ENCODE data around the gene WWOX.

The WWOX gene

DNA sequence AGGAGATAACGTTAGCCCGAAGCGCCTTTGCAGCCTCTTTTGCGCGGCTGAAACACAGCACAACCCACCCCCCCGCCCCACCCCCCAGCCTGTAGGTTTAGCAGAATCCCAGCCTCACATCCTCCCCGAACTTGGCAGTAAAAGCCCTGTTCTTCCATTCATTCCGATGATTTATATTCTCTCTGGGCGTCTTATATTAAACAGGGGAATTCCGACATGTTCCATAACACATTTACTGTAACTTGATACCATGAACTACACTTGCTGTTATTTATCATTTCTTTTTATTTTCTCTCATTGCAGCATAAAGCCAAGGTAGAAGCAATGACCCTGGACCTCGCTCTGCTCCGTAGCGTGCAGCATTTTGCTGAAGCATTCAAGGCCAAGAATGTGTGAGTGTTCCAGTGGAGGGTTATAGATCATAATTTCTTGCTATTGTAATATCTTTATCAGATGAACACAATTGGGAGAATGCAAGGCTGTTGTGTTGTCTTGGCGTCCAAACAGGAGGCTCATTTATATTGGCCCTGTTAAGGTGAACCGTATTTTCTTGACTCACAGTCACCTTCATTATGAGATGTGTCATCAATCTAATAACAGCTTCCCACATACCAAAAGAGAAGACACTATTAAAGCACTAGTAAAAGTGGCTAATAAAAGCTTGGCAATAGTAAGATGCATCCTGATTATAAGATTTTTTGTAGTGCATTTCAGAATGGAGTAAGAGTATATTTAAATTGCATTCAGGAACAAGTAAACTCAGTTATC is 287.3 kb downstream of the WWOX start:
- no peak for DNase-seq (ENCODE audit: low read depth in 1 of 2, low spot score in 1 of 2)

DNA sequence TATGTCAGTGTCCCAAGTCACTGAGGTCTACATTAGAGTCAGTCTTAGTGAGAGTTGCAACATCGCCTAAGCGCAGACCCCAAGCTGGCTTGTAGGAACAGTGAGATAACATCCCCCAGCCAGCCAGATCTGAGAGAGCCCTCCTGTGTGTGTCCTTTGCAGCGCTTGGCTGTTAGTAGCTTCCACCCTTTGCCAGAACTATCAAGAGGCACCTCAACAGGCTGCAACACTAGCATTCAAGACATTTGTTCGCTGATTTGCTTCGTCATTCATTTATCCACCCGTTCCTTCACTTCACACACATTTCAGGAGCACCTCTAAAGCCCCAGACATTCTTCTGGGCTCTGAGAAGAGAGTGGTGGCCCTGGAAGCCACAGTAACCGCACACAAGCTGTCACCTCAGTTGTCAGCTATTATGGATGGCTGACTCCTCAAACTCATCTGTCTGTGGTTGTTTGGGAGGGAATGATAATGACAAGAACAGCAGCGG is 289.6 kb downstream of the WWOX start:
- no peak for DNase-seq (ENCODE audit: low read depth in 1 of 2, low spot score in 1 of 2)

DNA sequence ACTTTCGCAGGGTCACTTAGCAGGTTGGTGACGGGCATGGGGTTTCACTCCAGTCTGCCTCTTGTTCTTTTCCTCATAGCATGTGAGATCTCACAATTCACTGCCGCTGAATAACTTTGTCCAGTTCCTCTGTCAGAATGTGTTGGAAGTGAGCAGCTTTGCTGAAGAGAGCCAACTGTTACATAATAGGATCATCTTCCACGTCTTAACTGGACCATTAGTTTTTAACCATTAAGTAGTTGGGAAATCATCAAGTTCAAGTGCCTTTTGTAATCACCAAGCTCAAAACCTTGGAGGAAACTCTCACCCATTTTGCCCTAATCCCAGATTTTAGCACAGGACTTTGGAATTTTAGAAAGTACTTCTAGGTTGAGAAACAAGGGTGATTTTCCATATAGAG is 290.6 kb downstream of the WWOX start:
- DNase-seq (ENCODE audit: low read depth in 1 of 2, low spot score in 1 of 2), result no peak

DNA sequence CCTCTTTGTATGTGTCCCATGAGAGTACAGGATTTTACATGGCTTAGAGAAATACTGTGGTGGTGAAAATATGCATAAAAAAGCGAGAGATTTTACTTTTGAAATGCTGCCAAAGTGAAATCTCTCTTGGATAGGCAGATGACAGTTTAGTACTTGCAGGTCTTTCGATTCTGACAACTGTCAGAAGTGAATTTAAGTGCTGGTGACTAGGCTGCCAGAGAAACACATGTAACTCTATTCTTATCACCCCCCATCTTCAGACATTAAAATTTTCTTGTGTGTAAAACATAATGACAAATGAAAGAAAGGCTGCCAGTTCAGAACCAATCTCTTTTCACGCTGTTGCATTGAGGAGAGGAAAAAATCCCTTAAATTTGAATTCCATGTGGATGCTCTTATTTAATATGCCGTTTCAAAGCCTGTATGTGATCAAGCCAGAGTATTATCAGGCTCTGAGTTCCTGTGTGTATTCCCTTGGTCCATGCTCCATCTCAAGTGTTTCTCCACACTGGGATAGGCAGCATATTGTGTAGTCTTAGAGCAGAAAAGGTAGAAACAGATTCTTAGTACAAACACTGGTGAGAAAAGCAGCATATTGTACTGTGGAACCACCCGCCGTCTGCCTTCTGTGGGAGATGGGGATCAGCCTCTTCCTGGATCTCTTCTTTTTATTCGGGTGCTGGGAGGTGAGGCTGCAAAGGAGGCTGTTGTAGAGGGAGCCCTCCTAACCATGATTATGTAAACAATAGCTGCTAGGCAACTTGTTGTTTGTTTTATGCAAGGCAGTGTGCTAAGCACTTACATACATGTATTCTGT is 291.3 kb downstream of the WWOX start:
- DNase-seq (ENCODE audit: low read depth in 1 of 2, low spot score in 1 of 2), result no peak

DNA sequence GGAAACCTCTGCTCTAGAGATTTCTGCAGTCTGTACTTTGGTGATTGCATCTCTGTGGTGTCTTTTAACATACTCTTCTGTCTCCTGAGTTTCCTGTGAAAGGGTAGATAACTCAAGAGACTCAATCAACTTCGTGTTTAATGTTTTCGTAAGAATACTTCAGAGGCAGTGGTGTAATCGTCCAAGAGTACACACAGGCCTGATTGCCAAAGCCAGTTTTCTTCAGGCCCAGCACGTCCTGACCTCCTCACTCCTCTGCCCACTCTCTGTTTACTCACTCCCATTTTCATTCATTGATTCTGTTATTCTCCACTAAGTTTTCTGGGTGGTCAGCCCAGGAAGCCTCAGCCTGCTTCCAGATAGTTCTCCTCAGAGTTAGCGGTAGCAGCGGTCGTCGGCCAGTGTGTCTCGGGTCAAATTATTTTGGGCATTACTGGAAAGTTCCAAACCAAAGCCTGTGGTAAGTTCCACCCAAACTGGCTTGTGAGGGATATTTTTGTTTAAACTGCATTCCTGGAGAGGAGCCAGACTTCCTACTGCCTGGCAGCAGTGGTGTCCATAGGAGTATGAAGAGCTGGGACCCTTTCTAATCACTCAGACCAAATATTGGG is 293.2 kb downstream of the WWOX start:
- no peak for DNase-seq (ENCODE audit: low read depth in 1 of 2, low spot score in 1 of 2)

DNA sequence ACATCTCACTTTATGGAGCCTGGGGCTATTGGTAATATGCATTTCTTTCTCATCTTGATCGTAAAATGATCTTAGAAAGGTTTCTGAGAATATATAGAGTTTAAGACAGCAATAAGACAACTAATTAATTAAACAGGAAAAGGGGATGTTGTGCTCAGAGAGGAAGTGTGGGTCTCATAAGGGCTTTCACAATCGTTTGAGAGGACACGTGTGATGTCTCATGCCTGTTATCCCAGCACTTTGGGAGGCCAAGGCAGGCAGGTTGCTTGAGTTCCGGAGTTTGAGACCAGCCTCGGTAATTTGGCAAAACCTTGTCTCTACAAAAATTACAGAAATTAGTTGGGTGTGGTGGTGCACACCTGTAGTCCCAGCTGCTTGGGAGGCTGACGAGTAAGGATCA is 295.6 kb downstream of the WWOX start:
- no peak for DNase-seq (ENCODE audit: low read depth in 1 of 2, low spot score in 1 of 2)

DNA sequence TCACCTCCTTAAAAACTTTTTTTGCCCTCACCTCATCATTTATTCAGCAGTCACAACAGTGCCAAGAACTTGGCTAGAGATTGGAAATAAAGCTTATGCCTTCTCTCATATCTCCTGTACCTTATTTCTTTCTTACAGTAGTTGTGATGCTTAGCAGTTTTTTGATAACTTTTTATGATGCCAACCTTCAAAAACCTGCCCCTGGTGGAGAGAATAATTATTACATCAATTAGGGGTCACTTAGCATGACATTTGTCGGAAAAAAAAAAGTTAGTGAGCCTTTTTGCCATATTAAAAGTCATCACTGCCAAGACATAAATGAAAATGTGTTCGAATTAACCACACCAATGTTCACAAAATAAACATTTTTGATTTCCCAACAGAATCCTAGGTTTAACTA is 296.6 kb downstream of the WWOX start:
- DNase-seq (ENCODE audit: low read depth in 1 of 2, low spot score in 1 of 2), result no peak

DNA sequence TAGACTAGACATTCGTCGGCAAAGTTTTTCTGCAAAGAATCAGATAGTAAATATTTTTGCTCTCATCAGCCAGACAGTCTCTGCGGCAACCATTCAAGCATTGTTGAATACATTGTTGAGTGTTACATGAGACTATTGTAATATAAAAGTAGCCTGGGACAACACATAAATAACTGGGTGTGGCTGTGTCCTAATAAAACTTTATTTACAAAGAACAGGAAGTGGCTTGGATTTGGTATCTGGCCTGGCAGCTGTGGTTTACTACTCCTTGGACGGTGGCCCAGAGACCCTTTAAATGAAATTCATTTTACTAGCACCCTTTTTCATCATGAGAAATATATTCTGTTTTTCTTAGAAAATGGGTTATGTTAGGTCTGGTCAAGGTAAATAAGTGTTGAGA is 297.2 kb downstream of the WWOX start:
- DNase-seq (ENCODE audit: low read depth in 1 of 2, low spot score in 1 of 2), result no peak

DNA sequence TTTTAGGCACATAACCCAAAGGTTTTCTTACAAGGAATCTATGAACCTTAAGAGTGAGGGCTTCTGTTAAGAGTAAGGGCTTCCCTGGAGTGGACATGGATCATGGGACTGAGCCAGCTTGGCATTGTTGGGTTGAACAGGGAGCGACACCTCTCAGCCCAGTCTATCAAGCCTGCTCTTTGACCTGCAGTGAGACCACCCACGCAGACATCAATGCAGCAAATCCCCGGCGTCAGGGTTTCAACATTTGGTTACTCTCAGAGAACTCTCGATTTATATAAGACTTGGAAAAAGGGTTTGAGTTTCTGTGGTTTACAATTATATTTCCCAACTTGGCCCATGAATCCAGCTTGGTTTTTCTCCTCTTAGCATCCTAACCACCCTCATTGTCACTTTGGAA is 299.9 kb downstream of the WWOX start:
- no peak for DNase-seq (ENCODE audit: low read depth in 1 of 2, low spot score in 1 of 2)

DNA sequence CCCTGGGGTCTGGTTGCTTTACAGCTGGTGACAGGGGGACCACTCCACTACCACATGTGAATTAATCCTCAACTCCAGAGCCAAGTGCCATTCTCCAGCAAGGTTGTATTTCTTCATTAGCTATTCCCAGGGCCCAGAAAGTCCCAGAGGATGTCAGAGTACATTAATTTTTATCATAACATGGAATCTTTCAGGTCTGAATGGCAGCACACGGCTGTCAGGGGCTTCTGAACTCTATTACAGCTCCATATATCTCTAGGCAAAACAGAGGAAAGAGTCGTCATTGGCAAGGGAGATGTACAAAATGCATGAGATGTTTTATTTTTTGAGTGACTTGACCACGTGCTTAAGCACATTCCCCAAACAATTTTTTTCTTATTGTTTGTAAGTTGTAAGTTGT is 303.4 kb downstream of the WWOX start:
- DNase-seq (ENCODE audit: low read depth in 1 of 2, low spot score in 1 of 2), result no peak

DNA sequence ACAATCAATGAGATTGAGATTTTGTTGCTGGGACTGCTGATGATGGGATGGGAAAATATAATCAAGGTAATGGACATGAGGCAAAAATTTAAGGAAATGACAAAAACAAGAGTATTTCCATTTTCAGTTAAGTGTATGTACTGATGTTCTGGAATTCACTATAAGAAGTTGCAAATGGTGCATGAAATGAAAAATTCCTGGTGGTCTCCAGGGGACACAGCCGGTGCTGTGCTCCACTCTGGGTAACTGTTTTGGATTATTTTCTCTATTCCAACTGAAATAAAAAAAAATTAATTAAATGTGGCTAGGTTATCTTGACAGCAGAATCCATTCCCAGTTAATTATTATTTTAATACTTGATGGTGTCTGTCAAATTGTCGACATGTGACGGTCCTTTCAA is 305.6 kb downstream of the WWOX start:
- DNase-seq (ENCODE audit: low read depth in 1 of 2, low spot score in 1 of 2), result no peak

DNA sequence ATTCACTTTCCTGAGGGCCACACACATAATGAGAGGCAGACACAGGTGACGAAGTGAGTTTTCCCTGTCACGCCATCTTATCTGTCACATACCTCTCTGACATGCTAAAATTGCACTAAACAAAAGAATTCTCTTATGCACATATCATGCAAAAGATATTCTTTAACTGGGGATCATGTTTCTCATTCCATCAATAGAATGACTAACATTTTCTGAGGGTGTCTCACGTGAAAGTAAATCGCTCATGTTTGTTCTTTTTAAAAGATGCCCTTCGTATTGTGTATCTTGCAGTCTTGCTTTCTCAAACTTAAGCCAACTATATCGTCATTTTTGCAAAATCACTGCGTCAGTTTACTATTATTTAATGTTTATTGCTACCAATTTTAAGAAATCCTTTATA is 306.4 kb downstream of the WWOX start:
- DNase-seq (ENCODE audit: low read depth in 1 of 2, low spot score in 1 of 2), result no peak

DNA sequence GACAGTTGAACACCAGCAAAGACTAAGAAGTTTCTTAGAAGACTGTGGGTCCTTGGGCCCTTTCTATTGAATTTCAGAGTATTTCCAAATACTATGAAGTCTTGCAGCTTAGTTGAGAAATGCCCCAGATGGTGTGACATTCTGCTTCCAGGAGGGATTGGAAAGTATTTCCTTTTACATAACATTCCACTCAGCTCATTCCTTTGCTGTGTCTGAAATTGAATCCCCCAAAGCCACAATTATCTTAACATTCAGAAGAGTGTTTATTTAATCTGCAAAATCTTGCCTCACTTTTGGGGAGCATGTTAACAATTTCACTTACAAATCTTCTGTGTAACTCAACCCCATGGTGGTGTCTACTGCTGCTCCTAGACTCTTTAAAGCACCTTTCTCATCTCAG is 307.7 kb downstream of the WWOX start:
- no peak for DNase-seq (ENCODE audit: low read depth in 1 of 2, low spot score in 1 of 2)

DNA sequence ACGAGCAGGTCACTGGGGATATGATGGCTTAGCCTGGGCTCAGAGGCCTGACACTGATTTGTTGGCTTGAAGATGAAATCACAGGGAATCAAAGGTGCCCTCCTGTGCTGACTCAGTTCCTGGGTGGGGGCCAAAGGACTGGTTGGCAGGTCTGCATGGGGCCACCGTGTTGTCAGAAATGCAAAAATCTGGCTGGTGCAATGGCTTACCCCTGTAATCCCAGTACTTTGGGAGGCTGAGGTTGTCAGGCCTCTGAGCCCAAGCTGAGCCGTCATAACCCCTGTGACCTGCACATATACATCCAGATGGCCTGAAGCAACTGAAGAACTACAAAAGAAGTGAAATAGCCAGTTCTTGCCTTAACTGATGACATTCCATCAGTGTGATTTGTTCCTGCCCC is 314.2 kb downstream of the WWOX start:
- no peak for DNase-seq (ENCODE audit: low read depth in 1 of 2, low spot score in 1 of 2)

DNA sequence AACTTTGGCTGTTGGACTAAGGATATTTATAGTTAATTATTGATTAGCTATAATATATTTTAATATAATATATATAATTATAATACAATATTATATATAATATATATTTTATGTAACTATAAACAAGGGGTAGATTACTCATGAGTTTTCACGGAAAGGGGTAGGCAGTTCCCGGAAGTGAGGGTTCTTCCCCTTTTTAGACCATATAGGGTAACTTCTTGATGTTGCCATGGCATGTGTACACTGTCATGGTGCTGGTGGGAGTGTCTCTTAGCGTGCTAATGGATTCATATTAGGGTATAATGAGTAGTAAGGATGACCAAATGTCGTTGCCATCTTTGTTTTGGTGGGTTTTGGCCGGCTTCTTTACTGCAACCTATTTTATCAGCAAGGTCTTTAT is 315.6 kb downstream of the WWOX start:
- no peak for DNase-seq (ENCODE audit: low read depth in 1 of 2, low spot score in 1 of 2)

DNA sequence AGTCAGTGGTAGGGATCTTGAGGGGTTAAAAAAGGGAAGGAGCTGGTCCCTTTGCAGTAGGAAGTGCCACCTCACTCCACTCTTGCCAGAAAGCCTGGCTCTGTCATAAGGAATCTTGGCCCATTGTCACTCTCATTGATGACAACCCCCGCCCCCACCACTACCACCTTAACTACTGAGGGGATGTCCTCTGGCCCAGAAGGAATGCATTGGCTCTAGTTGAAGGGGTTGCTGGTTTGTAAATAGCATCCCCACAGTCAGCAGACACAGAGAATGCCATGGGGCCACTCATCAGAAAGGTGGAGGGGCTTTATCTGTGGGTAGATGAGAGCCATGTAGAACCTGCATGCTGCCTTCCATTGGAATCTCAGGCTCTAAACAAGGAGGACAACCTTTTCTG is 316.2 kb downstream of the WWOX start:
- no peak for DNase-seq (ENCODE audit: low read depth in 1 of 2, low spot score in 1 of 2)

DNA sequence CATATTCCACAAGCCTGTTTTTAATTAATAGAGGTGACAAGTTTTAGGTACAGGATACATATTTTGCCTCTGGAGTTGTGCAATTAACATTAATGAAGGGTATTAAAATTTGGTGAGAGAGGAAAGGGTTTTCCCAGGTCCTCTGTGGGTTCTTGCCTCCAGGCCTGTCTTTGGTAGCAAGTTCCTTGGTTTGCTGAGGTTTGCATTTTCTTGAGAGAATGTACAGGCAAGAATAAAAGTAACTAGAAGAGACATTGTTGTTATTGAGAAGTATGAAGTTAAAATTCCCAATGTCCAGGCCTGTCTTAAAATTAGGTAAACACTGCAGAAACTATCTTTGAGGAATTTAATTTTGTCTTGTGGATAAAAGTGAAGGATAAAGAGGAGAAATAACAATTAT is 316.9 kb downstream of the WWOX start:
- no peak for DNase-seq (ENCODE audit: low read depth in 1 of 2, low spot score in 1 of 2)

DNA sequence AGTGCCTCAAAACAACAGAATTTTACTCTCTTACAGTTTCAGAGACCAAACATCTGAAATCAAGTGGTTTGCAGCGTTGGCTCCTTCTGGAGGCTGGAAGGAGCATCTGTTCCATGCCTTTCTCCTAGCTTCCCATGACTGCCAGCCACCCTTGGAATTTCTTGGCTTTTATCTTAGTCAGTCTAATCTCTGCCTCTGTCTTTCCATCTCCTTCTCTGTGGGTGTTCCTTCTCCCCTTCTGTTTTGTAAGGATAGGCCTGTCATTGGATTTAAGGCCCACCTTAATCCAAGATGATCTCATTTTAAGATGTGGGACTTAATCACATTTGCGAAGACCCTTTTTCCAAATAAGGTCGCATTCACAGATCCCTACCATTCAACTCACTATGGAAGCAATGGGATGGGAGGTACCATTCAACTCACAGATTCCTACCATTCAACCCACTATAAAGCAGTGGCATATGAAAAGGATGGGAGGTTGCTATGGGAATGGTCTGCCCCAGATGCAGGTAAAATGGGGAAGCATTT is 321.8 kb downstream of the WWOX start:
- DNase-seq (ENCODE audit: low read depth in 1 of 2, low spot score in 1 of 2), result no peak

DNA sequence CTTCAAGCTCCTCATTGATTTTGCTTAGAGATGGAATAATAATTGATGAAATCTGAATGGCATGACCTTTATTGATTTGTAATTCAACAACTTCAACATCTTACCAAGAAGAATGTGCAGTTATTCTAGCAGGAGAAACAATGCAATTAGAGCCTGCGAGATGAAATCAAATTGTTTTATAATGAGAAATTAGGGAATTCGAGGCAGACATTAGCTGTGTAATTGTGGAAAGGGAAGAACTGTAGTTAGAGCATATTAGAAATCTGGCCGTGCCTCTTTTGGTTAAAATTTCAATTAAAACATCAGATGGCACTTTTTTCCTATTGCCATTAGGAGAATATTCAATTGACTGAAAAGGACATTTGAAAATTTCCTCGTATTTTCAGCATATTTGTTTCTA is 325.8 kb downstream of the WWOX start:
- no peak for DNase-seq (ENCODE audit: low read depth in 1 of 2, low spot score in 1 of 2)

DNA sequence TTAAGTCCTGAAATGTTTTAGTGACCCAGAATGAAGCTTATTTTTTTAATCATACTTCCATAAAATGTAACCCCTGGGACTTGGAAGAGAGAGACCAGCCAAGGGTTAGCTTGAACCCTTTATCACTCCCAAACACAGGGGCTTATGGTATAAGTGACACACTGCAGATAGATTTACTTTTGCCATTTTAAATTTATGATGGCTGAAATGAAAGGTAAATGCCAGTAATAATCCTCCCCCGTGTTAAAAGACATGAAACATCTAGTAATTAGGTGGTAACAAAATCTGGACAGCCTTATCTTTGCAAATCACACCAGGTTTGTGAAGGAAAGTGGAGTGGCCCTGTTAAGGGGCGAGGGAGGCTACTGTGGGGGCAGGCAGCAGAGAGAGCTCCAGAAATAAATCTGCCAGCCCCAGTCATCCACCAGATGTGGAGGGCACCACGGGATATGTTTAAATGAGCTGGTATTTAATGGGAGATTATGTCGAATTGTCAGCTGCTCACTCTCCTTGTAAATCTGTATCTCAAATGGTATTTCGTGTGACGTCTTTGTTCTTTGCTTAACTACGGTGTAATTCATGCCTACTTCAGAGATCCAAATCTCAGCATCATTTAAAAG is 326.5 kb downstream of the WWOX start:
- DNase-seq (ENCODE audit: low read depth in 1 of 2, low spot score in 1 of 2), result no peak

DNA sequence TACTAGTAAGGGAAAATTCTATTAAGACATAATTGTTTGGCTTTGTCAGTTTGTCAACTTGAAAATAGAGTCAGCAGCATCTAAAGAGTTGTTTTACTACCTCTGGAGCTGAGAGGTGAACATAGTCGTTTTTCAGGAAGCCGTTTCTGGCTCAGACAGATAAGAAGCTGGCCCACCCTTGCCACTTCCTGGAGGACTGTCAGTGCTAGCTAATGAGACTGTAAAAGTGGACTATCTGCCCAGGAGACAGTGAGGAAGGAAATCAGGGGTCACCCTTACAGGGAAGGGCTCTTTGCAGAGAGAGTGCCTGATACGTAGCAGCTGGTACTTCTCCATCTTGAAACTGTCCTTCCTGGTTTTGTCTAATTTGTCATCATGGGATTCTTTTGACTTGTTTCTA is 328.7 kb downstream of the WWOX start:
- DNase-seq (ENCODE audit: low read depth in 1 of 2, low spot score in 1 of 2), result no peak

DNA sequence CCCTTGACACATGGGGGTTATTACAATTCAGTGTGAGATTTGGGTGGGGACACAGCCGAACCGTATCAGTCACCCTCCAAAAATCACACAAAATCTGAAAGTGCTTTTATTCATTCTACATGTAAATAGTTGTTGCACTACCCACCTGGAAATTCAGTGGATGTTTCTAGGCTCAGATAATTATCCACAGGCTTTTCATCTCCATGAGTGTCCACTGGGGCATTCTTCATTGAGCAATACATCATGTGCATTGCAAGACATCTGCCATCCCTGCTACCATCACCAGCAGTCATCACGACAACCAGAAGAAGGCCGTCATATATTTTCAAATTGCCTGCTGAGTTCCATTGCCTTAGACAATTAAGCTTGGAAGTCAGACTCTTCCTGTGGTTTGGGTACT is 330.8 kb downstream of the WWOX start:
- no peak for DNase-seq (ENCODE audit: low read depth in 1 of 2, low spot score in 1 of 2)

Measured in activated CD4-positive, alpha-beta T cell treated with anti-CD3 and anti-CD28 coated beads, Interleukin-2, amount 50 U/mL, for 24 hours (primary cell).